CMK (cell line): ENCODE data around the gene FOXP2.
"Not testable (repeated sequence)": the region's sequence is repeated elsewhere in the genome, so short reads cannot be mapped to it uniquely, and the experiment has no call there.

Experiments used
- DNase-seq: peaks from one replicate; pipeline ENCODE4 v3.0.0-alpha.2; 2010; ENCODE audit warnings: low read depth

FOXP2 gene

GRCh38 chr7:114588506-114588905 lies 173.9 kb downstream of the FOXP2 start:
- no peak for DNase-seq

GRCh38 chr7:114589436-114589835 lies 174.8 kb downstream of the FOXP2 start:
- DNase-seq: no peak

GRCh38 chr7:114590298-114590697 lies 175.7 kb downstream of the FOXP2 start:
- DNase-seq: no peak

- no peak for DNase-seq
Measured at GRCh38 chr7:114598946-114599345, 184.3 kb downstream of the FOXP2 start.

GRCh38 chr7:114606100-114606499 lies 191.5 kb downstream of the FOXP2 start:
- DNase-seq: no peak

GRCh38 chr7:114608822-114609221 lies 194.2 kb downstream of the FOXP2 start:
- not testable (repeated sequence) for DNase-seq

GRCh38 chr7:114620208-114620607 lies 205.6 kb downstream of the FOXP2 start:
- no peak for DNase-seq

- DNase-seq: no peak
Measured at GRCh38 chr7:114622221-114622620, 207.6 kb downstream of the FOXP2 start.

GRCh38 chr7:114623146-114623545 lies 208.5 kb downstream of the FOXP2 start:
- DNase-seq: no peak

- no peak for DNase-seq
Measured at GRCh38 chr7:114627231-114627630, 212.6 kb downstream of the FOXP2 start.

GRCh38 chr7:114628362-114628761 lies 213.7 kb downstream of the FOXP2 start:
- DNase-seq: no peak

- DNase-seq: no peak
Measured at GRCh38 chr7:114629762-114630161, 215.1 kb downstream of the FOXP2 start.

- DNase-seq: no peak
Measured at GRCh38 chr7:114630201-114630990, 215.8 kb downstream of the FOXP2 start.

- DNase-seq: no peak
Measured at GRCh38 chr7:114631249-114631822, 216.7 kb downstream of the FOXP2 start.

GRCh38 chr7:114639451-114639850 lies 224.8 kb downstream of the FOXP2 start:
- DNase-seq: no peak

- no peak for DNase-seq
Measured at GRCh38 chr7:114644455-114644854, 229.8 kb downstream of the FOXP2 start.

- DNase-seq: no peak
Measured at GRCh38 chr7:114645451-114645850, 230.8 kb downstream of the FOXP2 start.

GRCh38 chr7:114647518-114647917 lies 232.9 kb downstream of the FOXP2 start:
- no peak for DNase-seq

- DNase-seq: no peak
Measured at GRCh38 chr7:114648117-114648516, 233.5 kb downstream of the FOXP2 start.

GRCh38 chr7:114648680-114649079 lies 234.1 kb downstream of the FOXP2 start:
- DNase-seq: no peak

- no peak for DNase-seq
Measured at GRCh38 chr7:114649689-114650088, 235.1 kb downstream of the FOXP2 start.

GRCh38 chr7:114650491-114650890 lies 235.9 kb downstream of the FOXP2 start:
- DNase-seq: no peak

- DNase-seq: no peak
Measured at GRCh38 chr7:114652041-114652440, 237.4 kb downstream of the FOXP2 start.
